MM.1S (cell line): ENCODE data around the gene RPAP3.
"Not testable (repeated sequence)": the region's sequence is repeated elsewhere in the genome, so short reads cannot be mapped to it uniquely, and the experiment has no call there.

Experiments
- DNase-seq: peaks from one replicate; pipeline ENCODE4 v3.0.0-alpha.2; 2015
- H2AFZ ChIP-seq: fragments of 300-600 bp; sonication (generic); 2 replicates; pipeline ENCODE4 v1.6.0; 2016; ENCODE audit warnings: antibody characterized with exemption, low read length
- H3F3A ChIP-seq: fragments of 300-600 bp; sonication (generic); 2 replicates; pipeline ENCODE4 v1.6.1; 2016; ENCODE audit warnings: mild to moderate bottlenecking, antibody characterized with exemption, low read length, moderate library complexity, mixed read lengths; ENCODE audit not compliant: insufficient read depth
- H3K27ac ChIP-seq: fragments of 300-600 bp; sonication (generic); 2 replicates; pipeline ENCODE4 v1.5.1; 2016; ENCODE audit warnings: mild to moderate bottlenecking, low read length
- H3K27me3 ChIP-seq: fragments of 300-600 bp; sonication (generic); replicated peaks from 2 replicates; pipeline ENCODE4 v1.6.0; 2016; ENCODE audit warnings: low read length; ENCODE audit not compliant: insufficient read depth
- H3K36me3 ChIP-seq: fragments of 300-600 bp; sonication (generic); replicated peaks from 2 replicates; pipeline ENCODE4 v1.6.1; 2016; ENCODE audit warnings: mild to moderate bottlenecking, low read length, mixed read lengths; ENCODE audit not compliant: insufficient read depth
- H3K4me1 ChIP-seq: fragments of 300-600 bp; sonication (generic); 2 replicates; pipeline ENCODE4 v1.6.1; 2016; ENCODE audit warnings: low read length, mixed read lengths
- H3K4me2 ChIP-seq: fragments of 300-600 bp; sonication (generic); 2 replicates; pipeline ENCODE4 v1.6.0; 2016; ENCODE audit warnings: low read depth, low read length
- H3K4me3 ChIP-seq: fragments of 300-600 bp; sonication (generic); 2 replicates; pipeline ENCODE4 v1.5.1; 2016; ENCODE audit warnings: low read length, mixed read lengths
- H3K79me2 ChIP-seq: fragments of 300-600 bp; sonication (generic); 2 replicates; pipeline ENCODE4 v1.6.1; 2016; ENCODE audit warnings: mixed run types, low read length, mixed read lengths
- H3K9ac ChIP-seq: fragments of 300-600 bp; sonication (generic); 2 replicates; pipeline ENCODE4 v1.6.1; 2016; ENCODE audit warnings: low read length, mixed read lengths
- H3K9me2 ChIP-seq: fragments of 300-600 bp; sonication (generic); replicated peaks from 2 replicates; pipeline ENCODE4 v1.6.1; 2016; ENCODE audit warnings: mild to moderate bottlenecking, low read length, mixed read lengths; ENCODE audit not compliant: insufficient read depth
- H3K9me3 ChIP-seq: fragments of 300-600 bp; sonication (generic); replicated peaks from 2 replicates; pipeline ENCODE4 v1.6.1; 2016; ENCODE audit warnings: mild to moderate bottlenecking, low read length, mixed read lengths; ENCODE audit not compliant: insufficient read depth
- H4K20me1 ChIP-seq: fragments of 300-600 bp; sonication (generic); 2 replicates; pipeline ENCODE4 v1.6.1; 2016; ENCODE audit warnings: mild to moderate bottlenecking, low read length, moderate library complexity, mixed read lengths; ENCODE audit not compliant: insufficient read depth
- EZH2 ChIP-seq: fragments of 300-600 bp; sonication (generic); optimal IDR thresholded peaks from 2 replicates; pipeline ENCODE3; 2017; ENCODE audit warnings: low read depth, mild to moderate bottlenecking, antibody characterized with exemption, low read length, mixed read lengths
- EZH2phosphoT487 ChIP-seq: fragments of 300-600 bp; sonication (generic); IDR thresholded peaks from 2 replicates; pipeline ENCODE4 v1.6.1; 2018; ENCODE audit warnings: antibody characterized with exemption, low read length
- TF ChIP-seq, protein P1 (sequence below): fragments of 300-600 bp; sonication (generic); IDR thresholded peaks from 2 replicates; pipeline ENCODE4 v1.5.1; 2016; ENCODE audit warnings: antibody characterized with exemption, low read length, mixed read lengths

The RPAP3 gene

GRCh38 chr12:47649381-47649780, 56.4 kb downstream of the RPAP3 start:
- Histone ChIP-seq H2AFZ (no peak overlapping the region), H3K79me2 (no peaks in the 10 kb centered on the region), H3K27me3 (no peaks in the 10 kb centered on the region), H3K9me2 (no peaks in the 10 kb centered on the region), H4K20me1 (no peaks in the 10 kb centered on the region), H3K27ac (no peak overlapping the region), H3K9me3 (no peaks in the 10 kb centered on the region), H3F3A (peaks cover 6% of the 10 kb centered on the region; the same call in 1 of the 2 replicates), H3K4me3 (no peak overlapping the region), H3K9ac (no peak overlapping the region), H3K4me1 (peaks cover 12% of the 10 kb centered on the region), H3K36me3 (no peaks in the 10 kb centered on the region), H3K4me2 (no peak overlapping the region)
- no peak for DNase-seq
- TF ChIP-seq, protein P1, sequence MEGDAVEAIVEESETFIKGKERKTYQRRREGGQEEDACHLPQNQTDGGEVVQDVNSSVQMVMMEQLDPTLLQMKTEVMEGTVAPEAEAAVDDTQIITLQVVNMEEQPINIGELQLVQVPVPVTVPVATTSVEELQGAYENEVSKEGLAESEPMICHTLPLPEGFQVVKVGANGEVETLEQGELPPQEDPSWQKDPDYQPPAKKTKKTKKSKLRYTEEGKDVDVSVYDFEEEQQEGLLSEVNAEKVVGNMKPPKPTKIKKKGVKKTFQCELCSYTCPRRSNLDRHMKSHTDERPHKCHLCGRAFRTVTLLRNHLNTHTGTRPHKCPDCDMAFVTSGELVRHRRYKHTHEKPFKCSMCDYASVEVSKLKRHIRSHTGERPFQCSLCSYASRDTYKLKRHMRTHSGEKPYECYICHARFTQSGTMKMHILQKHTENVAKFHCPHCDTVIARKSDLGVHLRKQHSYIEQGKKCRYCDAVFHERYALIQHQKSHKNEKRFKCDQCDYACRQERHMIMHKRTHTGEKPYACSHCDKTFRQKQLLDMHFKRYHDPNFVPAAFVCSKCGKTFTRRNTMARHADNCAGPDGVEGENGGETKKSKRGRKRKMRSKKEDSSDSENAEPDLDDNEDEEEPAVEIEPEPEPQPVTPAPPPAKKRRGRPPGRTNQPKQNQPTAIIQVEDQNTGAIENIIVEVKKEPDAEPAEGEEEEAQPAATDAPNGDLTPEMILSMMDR, result no peak
- TF ChIP-seq EZH2phosphoT487 (no peak), EZH2 (no peak)

DNA sequence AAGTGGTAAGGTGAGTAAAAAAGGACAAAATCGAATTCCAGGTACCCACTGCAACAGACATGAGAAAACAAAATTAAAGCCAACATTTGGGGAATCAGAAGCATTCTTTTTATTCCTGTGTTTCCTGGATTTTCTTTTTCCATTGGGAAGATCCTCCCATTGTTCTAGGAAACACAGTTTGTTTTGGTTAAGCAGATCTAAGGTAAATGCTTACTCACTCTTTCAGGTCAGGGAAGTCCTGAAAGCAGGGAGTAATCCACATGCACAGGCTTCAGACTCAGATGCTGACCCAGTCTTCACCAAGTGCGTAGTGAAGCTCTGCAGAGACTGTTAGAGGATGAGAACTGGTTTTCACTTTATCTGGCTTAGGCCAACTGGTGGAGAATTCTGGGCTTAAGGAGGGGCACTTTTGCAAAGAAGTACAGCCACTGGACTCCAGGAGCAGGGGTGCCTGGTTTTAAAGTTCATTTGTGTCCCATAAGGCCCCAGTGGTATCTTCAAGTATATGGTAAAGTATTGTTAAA, 57.7 kb downstream of the RPAP3 start:
- H3K9ac ChIP-seq, result no peak overlapping the region

GRCh38 chr12:47642310-47642709, 63.5 kb downstream of the RPAP3 start:
- not testable (repeated sequence) for H3K9me2 ChIP-seq, H3K4me2 ChIP-seq, H3K4me1 ChIP-seq, H4K20me1 ChIP-seq, H3K27ac ChIP-seq, H3K27me3 ChIP-seq, H3K79me2 ChIP-seq, H3K4me3 ChIP-seq, H3K9ac ChIP-seq, DNase-seq, H2AFZ ChIP-seq, H3K9me3 ChIP-seq, H3K36me3 ChIP-seq, H3F3A ChIP-seq

More for the DNA sequence above, 57.7 kb downstream of the RPAP3 start:
- Histone ChIP-seq H4K20me1 (no peaks in the 10 kb centered on the region), H3K36me3 (no peaks in the 10 kb centered on the region), H3K4me2 (no peak overlapping the region), H3F3A (peaks cover 6% of the 10 kb centered on the region; the same call in 1 of the 2 replicates), H3K9me2 (no peaks in the 10 kb centered on the region), H2AFZ (no peak overlapping the region), H3K27ac (no peak overlapping the region), H3K4me1 (peaks cover 12% of the 10 kb centered on the region), H3K9me3 (no peaks in the 10 kb centered on the region), H3K27me3 (no peaks in the 10 kb centered on the region), H3K4me3 (no peak overlapping the region), H3K79me2 (no peaks in the 10 kb centered on the region)
- no peak for DNase-seq
- no peak for TF ChIP-seq EZH2phosphoT487
- TF ChIP-seq EZH2, result no peak
- TF ChIP-seq, protein P1, result no peak

GRCh38 chr12:47636908-47637780, 68.7 kb downstream of the RPAP3 start:
- Histone ChIP-seq H3K4me2 (no peak overlapping the region), H3K9me3 (no peaks in the 10 kb centered on the region), H3K4me3 (no peak overlapping the region), H3K27me3 (no peaks in the 10 kb centered on the region), H3K4me1 (no peaks in the 10 kb centered on the region), H3F3A (no peaks in the 10 kb centered on the region), H2AFZ (no peak overlapping the region), H3K27ac (no peak overlapping the region), H3K9ac (no peak overlapping the region), H3K36me3 (no peaks in the 10 kb centered on the region), H3K79me2 (no peaks in the 10 kb centered on the region), H3K9me2 (no peaks in the 10 kb centered on the region), H4K20me1 (no peaks in the 10 kb centered on the region)
- no peak for TF ChIP-seq EZH2
- TF ChIP-seq, protein P1, result peak; percentile 63
- TF ChIP-seq EZH2phosphoT487, result no peak
- peak; percentile 45 for DNase-seq

DNA sequence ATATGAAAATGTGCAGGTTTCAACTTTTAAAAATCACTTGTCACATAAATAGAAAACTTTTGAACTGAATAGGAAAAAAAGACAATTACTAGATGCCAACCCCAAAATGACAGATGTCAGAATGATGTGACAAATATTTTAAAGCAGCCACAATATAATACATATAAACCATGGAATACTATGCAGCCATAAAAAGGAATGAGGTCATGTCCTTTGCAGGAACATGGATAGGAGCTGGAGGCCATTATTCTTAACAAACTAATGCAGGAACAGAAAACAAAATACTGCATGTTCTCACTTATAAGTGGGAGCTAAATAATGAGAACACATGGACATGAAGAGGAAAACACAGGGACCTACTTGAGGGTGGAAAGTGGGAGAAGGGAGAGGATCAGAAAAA, 70.1 kb downstream of the RPAP3 start:
- not testable (repeated sequence) for H3K9me2 ChIP-seq, H3K79me2 ChIP-seq, H3K9ac ChIP-seq, H3K4me1 ChIP-seq, H3F3A ChIP-seq, H3K9me3 ChIP-seq, H3K4me3 ChIP-seq, DNase-seq, H3K27ac ChIP-seq, H4K20me1 ChIP-seq, H3K4me2 ChIP-seq, H3K27me3 ChIP-seq, H2AFZ ChIP-seq, H3K36me3 ChIP-seq
